H9 (cell line): ENCODE data around the gene PNRC1. TPM values are rescaled to one million over a fixed set of nuclear protein-coding genes. Genes with fewer than 3 reads are reported as not detected.

Source experiments
- DNase-seq: peaks from one replicate; pipeline ENCODE4 v3.0.0-alpha.2; 2017
- H2AFZ ChIP-seq: one replicate; pipeline ENCODE4 v1.6.1; 2013; ENCODE audit warnings: mild to moderate bottlenecking, low read length, control low read depth, moderate library complexity
- H2AK5ac ChIP-seq: 2 replicates; pipeline ENCODE4 v1.6.1; 2013; ENCODE audit warnings: low read length, control low read depth, mixed read lengths; ENCODE audit not compliant: insufficient read length
- H2BK120ac ChIP-seq: one replicate; pipeline ENCODE4 v1.6.1; 2013; ENCODE audit warnings: low read depth, mild to moderate bottlenecking, low read length, control low read depth, inconsistent platforms; ENCODE audit not compliant: poor library complexity, severe bottlenecking
- H2BK12ac ChIP-seq: 2 replicates; pipeline ENCODE4 v1.6.1; 2013; ENCODE audit warnings: low read length, control low read depth, mixed read lengths, low read depth; ENCODE audit not compliant: insufficient read length
- H2BK15ac ChIP-seq: 2 replicates; pipeline ENCODE4 v1.6.1; 2013; ENCODE audit warnings: low read depth, low read length, control low read depth
- H2BK20ac ChIP-seq: one replicate; pipeline ENCODE4 v1.6.1; 2013; ENCODE audit warnings: low read depth, mild to moderate bottlenecking, low read length, control low read depth, inconsistent platforms; ENCODE audit not compliant: poor library complexity, severe bottlenecking
- H2BK5ac ChIP-seq: 2 replicates; pipeline ENCODE4 v1.6.1; 2013; ENCODE audit warnings: low read length, control low read depth, mixed read lengths; ENCODE audit not compliant: insufficient read length
- H3K14ac ChIP-seq: 2 replicates; pipeline ENCODE4 v1.6.1; 2013; ENCODE audit warnings: low read length, control low read depth; ENCODE audit not compliant: insufficient read depth
- H3K18ac ChIP-seq: 2 replicates; pipeline ENCODE4 v1.6.1; 2013; ENCODE audit warnings: low read depth, mild to moderate bottlenecking, mixed read lengths, low read length, control low read depth; ENCODE audit not compliant: insufficient read length
- H3K23ac ChIP-seq: 2 replicates; pipeline ENCODE4 v1.6.1; 2013; ENCODE audit warnings: low read length, control low read depth, mixed read lengths, low read depth; ENCODE audit not compliant: insufficient read length
- H3K23me2 ChIP-seq: 2 replicates; pipeline ENCODE4 v1.6.1; 2013; ENCODE audit warnings: low read depth, mild to moderate bottlenecking, mixed read lengths, low read length, control low read depth; ENCODE audit not compliant: insufficient read length, poor library complexity, severe bottlenecking
- H3K27ac ChIP-seq: 2 replicates; pipeline ENCODE4 v1.5.1; 2013; ENCODE audit warnings: low read length, control low read depth, mixed read lengths, low read depth; ENCODE audit not compliant: insufficient read length
- H3K27me3 ChIP-seq: 2 replicates; pipeline ENCODE4 v1.6.1; 2013; ENCODE audit warnings: low read length, control low read depth, inconsistent platforms; ENCODE audit not compliant: insufficient read depth
- H3K4ac ChIP-seq: 2 replicates; pipeline ENCODE4 v1.6.1; 2013; ENCODE audit warnings: low read depth, mild to moderate bottlenecking, control low read depth, inconsistent platforms, low read length, moderate library complexity
- H3K4me1 ChIP-seq: 2 replicates; pipeline ENCODE4 v1.6.1; 2013; ENCODE audit warnings: low read length, control low read depth, inconsistent platforms; ENCODE audit not compliant: insufficient read depth
- H3K4me2 ChIP-seq: 2 replicates; pipeline ENCODE4 v1.6.1; 2013; ENCODE audit warnings: low read length, control low read depth, mixed read lengths; ENCODE audit not compliant: insufficient read length, insufficient read depth
- H3K56ac ChIP-seq: 2 replicates; pipeline ENCODE4 v1.6.1; 2013; ENCODE audit warnings: low read depth, mild to moderate bottlenecking, mixed read lengths, low read length, control low read depth; ENCODE audit not compliant: insufficient read length
- H3K79me1 ChIP-seq: 2 replicates; pipeline ENCODE4 v1.6.1; 2013; ENCODE audit warnings: low read depth, mild to moderate bottlenecking, moderate library complexity, low read length, control low read depth, inconsistent platforms; ENCODE audit not compliant: insufficient read depth, poor library complexity, severe bottlenecking
- H3K79me2 ChIP-seq: 2 replicates; pipeline ENCODE4 v1.6.1; 2013; ENCODE audit warnings: low read length, control low read depth, inconsistent platforms; ENCODE audit not compliant: insufficient read depth
- H3K9ac ChIP-seq: 2 replicates; pipeline ENCODE4 v1.6.1; 2013; ENCODE audit warnings: low read length, control low read depth, mixed read lengths; ENCODE audit not compliant: insufficient read length; ENCODE audit errors: extremely low read depth
- H3K9me3 ChIP-seq: one replicate; pipeline ENCODE4 v1.6.1; 2013; ENCODE audit warnings: low read depth, low read length, inconsistent platforms; ENCODE audit not compliant: control insufficient read depth
- H3T11ph ChIP-seq: one replicate; pipeline ENCODE4 v1.6.1; 2013; ENCODE audit warnings: mild to moderate bottlenecking, low read length, control low read depth, inconsistent platforms
- H4K20me1 ChIP-seq: one replicate; pipeline ENCODE4 v1.6.1; 2013; ENCODE audit not compliant: control insufficient read depth, insufficient read length, insufficient read depth
- H4K5ac ChIP-seq: 2 replicates; pipeline ENCODE4 v1.6.1; 2013; ENCODE audit warnings: low read depth, mild to moderate bottlenecking, mixed read lengths, low read length, control low read depth; ENCODE audit not compliant: insufficient read length
- H4K8ac ChIP-seq: replicated peaks from 2 replicates; pipeline ENCODE4 v1.6.1; 2013; ENCODE audit warnings: low read length, control low read depth, mixed read lengths, low read depth; ENCODE audit not compliant: insufficient read length
- H4K91ac ChIP-seq: 2 replicates; pipeline ENCODE4 v1.6.1; 2013; ENCODE audit warnings: low read depth, mild to moderate bottlenecking, moderate library complexity, mixed read lengths, low read length, control low read depth; ENCODE audit not compliant: insufficient read length
- H3K27ac Mint-ChIP-seq, 3 experiments: 2 replicates in 2 of 3; 3 replicates in 1 of 3; pipeline ENCODE4 v1.8.0; 2020 to 2021; ENCODE audit warnings: mixed read lengths in 3 of 3, mild to moderate bottlenecking in 1 of 3, moderate library complexity in 1 of 3
- H3K27me3 Mint-ChIP-seq: 2 replicates; pipeline ENCODE4 v1.8.0; 2021; ENCODE audit warnings: low read depth, mild to moderate bottlenecking, moderate library complexity, mixed read lengths
- H3K36me3 Mint-ChIP-seq, 3 experiments: 2 replicates in 2 of 3; 3 replicates in 1 of 3; pipeline ENCODE4 v1.8.0; 2020 to 2021; ENCODE audit warnings: low read depth in 3 of 3, mixed read lengths in 3 of 3; ENCODE audit not compliant: insufficient read depth in 1 of 3
- H3K4me1 Mint-ChIP-seq, 2 experiments: 2 replicates each; pipeline ENCODE4 v1.8.0; 2020; ENCODE audit warnings: mixed read lengths in 2 of 2
- H3K4me3 Mint-ChIP-seq, 2 experiments: 2 replicates in 1 of 2; 3 replicates in 1 of 2; pipeline ENCODE4 v1.8.0; 2020 to 2021; ENCODE audit warnings: mild to moderate bottlenecking in 2 of 2, mixed read lengths in 2 of 2, moderate library complexity in 1 of 2
- H3K9me3 Mint-ChIP-seq, 2 experiments: 2 replicates in 1 of 2; 3 replicates in 1 of 2; pipeline ENCODE4 v1.8.0; 2020; ENCODE audit warnings: mild to moderate bottlenecking in 2 of 2, mixed read lengths in 2 of 2, moderate library complexity in 1 of 2
- WGBS: extraction: QIAGEN DNeasy Blood & Tissue Kit; methylation state at CpG from one replicate; pipeline ENCODE4 v1.1.7; 2013; ENCODE audit warnings: missing lambda C conversion rate, low lambda C conversion rate, mixed read lengths; ENCODE audit not compliant: insufficient read length; ENCODE audit errors: extremely low coverage; 5-methylcytosine and 5-hydroxymethylcytosine counted together
- total RNA-seq: library from RNA; stranded (reverse); gene quantifications from 2 replicates; pipeline ENCODE4 v1.2.1, GENCODE V29; 2021
- TF ChIP-seq, protein P1 (sequence below): fragments of 200-600 bp; sonication (generic); conservative IDR thresholded peaks from 3 replicates; pipeline ENCODE4 v1.8.0; 2021; ENCODE audit warnings: antibody characterized with exemption, mild to moderate bottlenecking

The PNRC1 gene
- total RNA-seq, 1 experiment from 2014 or later = 57.4 TPM

DNA sequence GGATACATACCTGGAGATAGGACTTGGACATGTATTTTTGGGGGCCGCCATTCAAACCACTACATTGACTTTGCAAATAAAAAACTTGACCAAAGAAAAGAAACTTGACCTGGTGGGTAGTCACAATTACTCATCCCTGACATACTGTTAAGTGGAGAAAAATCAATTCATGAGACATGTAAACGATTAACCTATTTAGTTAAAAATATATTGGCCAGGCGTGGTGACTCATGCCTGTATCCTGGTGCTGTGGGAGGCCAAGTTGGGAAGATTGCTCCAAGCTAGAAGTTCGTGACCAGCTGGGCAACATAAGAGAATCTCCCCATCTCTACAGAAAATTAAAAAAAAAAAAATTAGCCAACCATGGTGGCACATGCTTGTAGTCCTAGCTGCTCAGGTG lies 39.8 kb downstream of the PNRC1 start:
- H3K9me3 Mint-ChIP-seq = no peaks in the 10 kb centered on the region; a peak in 1 of 5 replicates
- Histone ChIP-seq H3K9ac (no peak overlapping the region), H3K23me2 (peaks cover 5% of the 10 kb centered on the region), H2AFZ (no peak overlapping the region), H4K91ac (no peak overlapping the region), H3K14ac (no peak overlapping the region), H3K18ac (no peak overlapping the region), H2BK20ac (no peak overlapping the region), H3K56ac (no peak overlapping the region), H3T11ph (no peak overlapping the region), H2BK12ac (no peak overlapping the region), H2BK15ac (no peak overlapping the region), H2BK5ac (no peak overlapping the region), H3K79me1 (no peaks in the 10 kb centered on the region), H3K23ac (no peak overlapping the region), H3K27ac (no peak overlapping the region), H4K20me1 (no peaks in the 10 kb centered on the region), H3K79me2 (no peaks in the 10 kb centered on the region), H3K4me2 (no peak overlapping the region), H3K4ac (no peak overlapping the region), H4K5ac (no peak overlapping the region), H2AK5ac (no peak overlapping the region), H3K27me3 (peaks cover 16% of the 10 kb centered on the region), H3K9me3 (no peaks in the 10 kb centered on the region), H2BK120ac (no peak overlapping the region), H4K8ac (no peak overlapping the region), H3K4me1 (no peaks in the 10 kb centered on the region)
- no CpG with 5 or more reads among the region's 4 CpGs for WGBS
- no peak for DNase-seq
- no peak overlapping the region for H3K27ac Mint-ChIP-seq
- peaks cover 8 to 10% of the 10 kb centered on the region in 2 experiments for H3K4me1 Mint-ChIP-seq
- H3K4me3 Mint-ChIP-seq = no peak overlapping the region
- H3K27me3 Mint-ChIP-seq = peaks cover 38% of the 10 kb centered on the region
- H3K36me3 Mint-ChIP-seq = no peaks in the 10 kb centered on the region; a peak in 2 of 7 replicates
- TF ChIP-seq, protein P1, sequence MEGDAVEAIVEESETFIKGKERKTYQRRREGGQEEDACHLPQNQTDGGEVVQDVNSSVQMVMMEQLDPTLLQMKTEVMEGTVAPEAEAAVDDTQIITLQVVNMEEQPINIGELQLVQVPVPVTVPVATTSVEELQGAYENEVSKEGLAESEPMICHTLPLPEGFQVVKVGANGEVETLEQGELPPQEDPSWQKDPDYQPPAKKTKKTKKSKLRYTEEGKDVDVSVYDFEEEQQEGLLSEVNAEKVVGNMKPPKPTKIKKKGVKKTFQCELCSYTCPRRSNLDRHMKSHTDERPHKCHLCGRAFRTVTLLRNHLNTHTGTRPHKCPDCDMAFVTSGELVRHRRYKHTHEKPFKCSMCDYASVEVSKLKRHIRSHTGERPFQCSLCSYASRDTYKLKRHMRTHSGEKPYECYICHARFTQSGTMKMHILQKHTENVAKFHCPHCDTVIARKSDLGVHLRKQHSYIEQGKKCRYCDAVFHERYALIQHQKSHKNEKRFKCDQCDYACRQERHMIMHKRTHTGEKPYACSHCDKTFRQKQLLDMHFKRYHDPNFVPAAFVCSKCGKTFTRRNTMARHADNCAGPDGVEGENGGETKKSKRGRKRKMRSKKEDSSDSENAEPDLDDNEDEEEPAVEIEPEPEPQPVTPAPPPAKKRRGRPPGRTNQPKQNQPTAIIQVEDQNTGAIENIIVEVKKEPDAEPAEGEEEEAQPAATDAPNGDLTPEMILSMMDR = no peak
